DMS114 treated with DMSO at 0.1 percent for 48 hours (cell line): ENCODE data around the gene RUNX1.

ENCODE experiments used
- DNase-seq: peaks from one replicate; lab custom pipeline; 2025; ENCODE audit not compliant: unreplicated experiment; lab: John Stamatoyannopoulos, UW

Gene RUNX1

DNA sequence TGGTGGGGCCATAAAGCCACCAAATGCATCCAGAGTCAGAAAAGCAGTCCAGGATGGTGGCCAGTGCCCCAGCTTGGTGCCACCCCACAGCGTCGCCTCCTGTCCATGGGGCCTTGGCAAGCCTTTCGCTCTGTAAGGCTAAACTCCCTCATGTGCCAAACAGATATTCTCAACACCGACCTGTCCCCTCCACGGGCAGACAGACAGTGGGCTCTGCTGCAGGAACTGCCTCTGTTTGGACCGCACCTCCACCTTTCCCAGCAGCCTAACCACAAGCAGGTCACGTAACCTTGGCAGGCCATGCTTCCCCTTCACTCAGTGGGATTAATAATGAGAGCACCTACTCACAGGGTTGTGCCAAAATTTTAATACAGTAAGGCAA lies 11.7 kb downstream of the RUNX1 start:
- DNase-seq = no peak

GRCh38 chr21:35036465-35037383 lies 12.4 kb downstream of the RUNX1 start:
- no peak for DNase-seq

GRCh38 chr21:35035581-35035980 lies 13.5 kb downstream of the RUNX1 start:
- no peak for DNase-seq

GRCh38 chr21:35035116-35035515 lies 14.0 kb downstream of the RUNX1 start:
- no peak for DNase-seq

DNA sequence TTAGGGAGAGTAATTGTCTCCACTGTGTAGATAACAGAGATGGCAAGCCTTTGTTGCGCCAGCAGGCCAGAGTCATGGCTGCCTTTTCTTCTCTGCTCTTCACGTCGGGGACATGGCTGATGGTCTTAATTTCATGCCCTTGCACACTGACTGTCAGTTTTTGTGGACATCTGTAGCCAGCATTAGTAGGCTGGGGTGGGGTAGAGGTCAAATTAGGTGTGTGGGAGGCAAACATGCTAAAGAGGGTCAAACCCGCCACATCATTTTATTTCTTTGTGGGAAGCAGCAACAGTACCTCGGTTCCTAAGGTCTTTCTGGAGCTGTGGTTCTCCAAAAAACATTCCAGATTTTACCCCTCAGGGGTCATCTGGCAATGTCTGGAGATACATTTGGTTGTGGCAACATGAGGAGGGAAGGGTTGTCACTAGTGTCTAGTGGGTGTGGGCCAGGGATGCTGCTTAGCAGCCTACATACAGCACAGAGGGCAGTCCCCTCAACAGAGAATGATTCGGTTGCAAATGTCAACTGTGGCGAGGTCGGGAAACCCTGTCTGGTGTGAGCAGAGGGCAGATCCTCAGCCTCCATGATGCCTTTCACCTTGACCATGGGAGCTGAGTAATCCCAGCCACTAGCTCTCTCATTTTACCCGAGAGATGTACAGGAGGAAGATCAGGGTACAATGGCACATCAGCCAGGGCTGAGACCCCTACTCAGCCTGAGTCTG lies 14.7 kb downstream of the RUNX1 start:
- no peak for DNase-seq

DNA sequence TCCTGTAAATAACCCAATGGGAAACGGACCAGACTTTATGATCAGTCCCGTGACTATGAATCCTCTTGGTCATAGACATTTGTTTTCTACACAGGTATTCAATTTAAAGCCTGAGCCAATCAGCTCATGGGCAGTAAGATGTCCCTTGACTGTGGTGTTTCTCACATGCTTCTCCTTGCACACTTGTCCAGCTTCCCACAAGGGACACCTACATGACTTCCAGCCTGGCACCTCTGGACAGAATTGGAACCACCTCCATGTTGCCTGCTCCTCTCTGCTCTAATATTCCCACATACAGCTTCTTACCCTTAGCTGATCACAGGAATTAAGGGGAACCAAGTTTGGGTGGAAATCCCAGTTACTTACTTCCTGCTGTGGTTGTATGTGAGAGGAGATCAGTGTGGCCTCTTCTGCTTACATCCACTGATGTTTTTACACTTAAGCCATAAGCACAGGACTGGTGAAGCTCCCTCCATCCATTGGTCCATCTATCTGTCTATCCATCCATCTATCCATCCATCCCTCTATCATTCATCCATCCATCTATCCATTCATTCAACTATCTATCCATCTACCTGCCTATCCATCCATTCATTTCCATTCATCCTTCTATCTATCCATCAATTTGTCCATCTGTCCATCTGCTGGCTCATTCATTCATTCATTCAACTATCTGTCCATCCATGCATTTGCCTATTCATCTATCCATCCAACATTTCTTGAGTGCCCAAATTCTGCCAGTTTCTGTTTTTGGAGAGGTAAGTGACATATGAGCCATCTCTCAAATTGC lies 16.4 kb downstream of the RUNX1 start:
- no peak for DNase-seq

DNA sequence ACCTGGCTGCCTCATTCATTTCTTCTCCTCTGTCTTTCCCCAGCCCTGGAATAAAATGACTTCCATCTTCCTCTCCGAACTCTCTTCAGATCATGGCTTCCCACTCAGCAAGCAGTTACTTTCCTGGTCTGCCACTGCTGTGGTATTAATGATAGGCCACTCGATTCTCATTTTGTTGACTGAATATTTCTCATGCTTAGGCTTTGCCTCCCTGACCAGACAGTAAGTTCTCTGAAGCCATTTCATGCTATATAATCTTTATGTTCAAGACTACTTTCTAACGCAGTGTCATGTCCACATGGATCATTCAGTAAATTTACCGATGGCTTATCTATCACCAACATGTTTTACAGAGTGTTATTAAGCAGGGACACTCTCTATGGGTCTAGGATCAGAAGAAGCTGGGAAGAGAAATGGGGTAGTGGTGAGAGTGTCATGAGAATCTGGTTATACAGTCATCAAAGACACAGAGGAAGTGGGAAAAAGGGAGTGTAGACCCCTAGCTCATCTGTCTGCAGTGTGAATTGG lies 20.6 kb downstream of the RUNX1 start:
- no peak for DNase-seq

DNA sequence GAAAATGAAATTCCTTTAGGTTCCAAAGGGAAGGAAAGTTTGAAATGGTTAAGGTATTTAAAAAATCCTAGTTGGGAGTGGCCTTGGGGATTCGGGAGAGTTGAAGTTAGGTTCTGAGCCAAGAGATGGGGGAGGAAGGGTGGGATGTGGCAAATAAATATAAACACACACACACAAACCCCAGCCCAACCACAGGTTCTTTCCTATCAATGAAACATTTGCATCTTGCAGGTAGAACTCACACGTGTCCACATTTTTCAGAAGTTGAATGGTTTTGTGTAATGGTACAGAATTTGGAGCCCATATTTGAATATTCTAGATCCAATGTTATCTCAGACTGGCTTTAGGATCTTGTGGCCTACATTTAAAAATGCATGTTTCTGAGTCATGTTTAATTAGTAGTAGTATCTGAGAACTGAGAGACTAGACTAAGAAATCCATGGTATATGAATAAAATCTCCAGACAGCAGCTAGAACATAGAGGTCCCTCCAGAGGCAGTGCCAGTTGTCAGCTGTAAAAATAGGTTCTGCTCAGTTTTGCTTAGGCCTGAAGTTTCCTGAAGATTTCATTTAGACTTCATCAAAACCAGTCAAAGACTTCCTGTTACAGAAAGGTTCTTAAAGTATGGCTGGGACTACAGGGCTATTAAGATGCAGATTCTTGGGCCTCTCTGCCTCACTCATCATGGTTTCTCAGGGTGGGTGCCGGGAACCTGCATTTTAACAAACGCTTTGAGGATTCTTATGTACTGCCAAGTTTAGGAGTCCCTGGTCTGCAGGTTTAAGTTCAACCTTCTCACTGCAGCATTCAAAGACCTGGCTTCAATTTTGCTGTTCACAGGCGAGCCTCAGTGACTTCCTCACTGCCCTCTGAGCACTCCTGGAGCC lies 21.3 kb downstream of the RUNX1 start:
- DNase-seq = no peak

DNA sequence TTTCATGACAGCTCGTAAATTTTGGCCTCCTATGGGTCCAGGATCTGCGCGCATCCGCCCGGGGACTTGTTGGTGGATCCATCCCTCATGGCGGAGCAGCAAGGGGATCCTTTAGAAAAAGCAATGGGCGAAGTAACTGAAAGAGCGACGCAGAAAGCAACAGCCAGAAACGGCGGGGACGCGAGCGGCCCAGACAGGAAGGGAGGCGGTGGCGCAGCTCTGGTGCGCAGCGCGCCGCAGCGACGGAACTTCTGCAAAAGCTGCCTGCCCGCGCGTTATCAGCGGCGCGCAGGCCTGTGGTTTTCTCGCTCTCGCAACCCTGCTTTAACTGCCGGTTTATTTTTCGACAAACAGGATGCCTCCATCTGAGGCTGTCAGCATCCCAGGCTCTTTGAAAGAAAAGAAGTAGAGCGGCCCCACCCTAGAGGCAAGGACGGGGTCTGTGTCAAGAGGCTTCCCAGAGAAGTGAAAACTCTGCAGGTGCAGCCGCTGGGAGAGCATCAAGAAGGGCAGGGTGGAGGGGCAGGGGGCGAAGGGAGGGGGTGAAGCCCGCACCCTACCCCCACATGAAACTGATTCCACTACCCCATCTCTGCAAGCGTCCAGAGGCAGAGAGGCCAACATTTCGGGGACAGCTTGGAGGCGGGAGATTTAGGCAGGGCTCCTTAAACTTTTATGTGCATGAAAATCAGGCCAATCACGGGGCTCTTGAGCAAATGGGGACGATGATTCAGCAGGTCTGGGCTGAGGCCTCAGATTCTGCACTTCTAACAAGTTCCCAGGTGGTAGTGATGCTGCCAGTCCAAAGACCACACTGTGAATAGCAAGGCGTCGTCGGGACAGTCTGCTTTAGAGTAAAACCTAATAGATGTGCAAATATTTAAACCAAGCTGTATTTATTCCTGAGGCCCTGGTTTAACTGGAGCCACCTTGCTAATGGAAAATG lies 22.2 kb downstream of the RUNX1 start:
- DNase-seq = no peak

DNA sequence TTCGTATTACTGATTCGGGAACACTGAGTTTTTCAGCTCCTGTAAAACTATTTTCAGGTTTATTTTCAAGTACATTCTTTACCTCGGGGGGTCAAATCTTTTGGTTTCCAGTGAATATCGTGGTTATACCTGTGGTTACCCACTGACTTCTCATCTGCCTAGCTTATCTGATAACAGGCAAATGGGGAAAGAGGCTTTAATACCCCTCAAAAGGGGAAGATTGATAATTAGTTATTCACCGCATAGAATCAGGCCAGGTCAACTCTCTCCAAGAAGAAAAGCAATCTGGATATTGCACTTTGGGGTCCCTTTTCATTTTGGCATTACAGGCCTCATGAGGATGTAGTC lies 23.0 kb downstream of the RUNX1 start:
- DNase-seq = no peak

- no peak for DNase-seq
These were observed 23.6 kb downstream of the RUNX1 start for GRCh38 chr21:35025206-35026152.

GRCh38 chr21:35024513-35024912 lies 24.6 kb downstream of the RUNX1 start:
- DNase-seq = no peak

DNA sequence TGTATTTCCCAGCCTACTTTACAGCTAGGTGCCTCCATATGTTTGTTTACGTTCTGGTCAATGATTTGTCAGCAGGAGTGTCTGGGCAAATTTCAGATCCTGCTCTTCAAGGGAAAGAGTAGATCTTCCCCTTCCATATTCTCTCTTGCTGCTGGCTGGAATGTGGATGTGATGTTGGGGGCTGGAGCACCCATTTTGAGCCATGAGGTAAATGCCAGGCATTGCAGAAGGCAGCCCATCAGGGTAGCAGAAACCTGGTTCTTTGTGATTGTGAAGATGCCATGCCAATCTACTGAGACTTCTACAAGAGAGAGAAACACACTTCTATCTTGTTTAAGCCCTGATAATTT lies 25.1 kb downstream of the RUNX1 start:
- no peak for DNase-seq

DNA sequence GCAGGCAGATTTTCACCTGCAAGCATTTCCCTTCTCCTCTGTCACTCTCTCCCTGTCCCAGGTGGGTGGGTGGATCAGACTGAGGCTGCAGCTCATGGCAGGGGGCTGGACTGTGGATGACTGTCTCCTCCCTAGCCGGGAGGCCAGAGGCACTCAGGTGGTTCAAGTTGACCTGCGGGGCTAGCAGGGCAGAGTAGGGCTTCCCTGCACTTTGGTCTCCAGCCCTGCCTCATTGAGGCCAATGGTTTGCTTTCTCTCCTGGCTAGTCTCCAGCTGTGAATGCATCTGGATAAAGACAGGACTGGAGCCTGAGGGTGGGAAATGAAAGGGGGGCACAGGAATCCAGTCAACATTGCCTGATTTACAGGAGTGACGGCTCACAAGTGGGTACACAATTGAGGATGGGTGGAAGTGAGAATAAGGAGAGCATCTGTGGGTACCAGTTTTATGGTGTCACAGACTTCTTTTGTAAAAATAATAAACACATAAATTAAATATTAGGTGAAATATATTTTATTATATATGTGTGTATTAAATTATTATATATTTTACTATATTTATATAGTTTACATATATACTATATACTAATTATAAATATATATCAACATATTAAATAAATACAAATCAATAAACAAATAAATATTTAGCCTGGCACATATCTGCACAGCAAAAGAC lies 25.6 kb downstream of the RUNX1 start:
- no peak for DNase-seq

GRCh38 chr21:35021546-35021945 lies 27.6 kb downstream of the RUNX1 start:
- DNase-seq = no peak

DNA sequence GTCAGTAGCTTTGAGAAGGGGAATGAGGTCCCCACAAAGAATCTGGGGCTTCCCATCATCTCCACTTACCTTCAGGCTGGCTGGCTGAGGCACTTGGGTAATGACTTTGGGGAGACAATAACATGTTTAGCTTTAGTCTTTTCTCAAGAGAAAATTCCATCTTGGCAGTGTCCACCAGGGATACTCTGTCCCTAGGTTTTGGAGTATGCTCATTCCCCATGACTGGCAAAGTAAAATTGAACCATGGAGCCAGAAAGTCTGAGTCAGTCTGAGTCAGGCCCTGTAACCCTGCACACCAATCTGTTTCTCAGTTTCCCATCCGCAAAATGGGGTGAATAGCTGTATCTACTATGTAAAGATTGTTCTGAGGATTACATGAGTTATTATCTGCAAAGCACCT lies 28.2 kb downstream of the RUNX1 start:
- no peak for DNase-seq

DNA sequence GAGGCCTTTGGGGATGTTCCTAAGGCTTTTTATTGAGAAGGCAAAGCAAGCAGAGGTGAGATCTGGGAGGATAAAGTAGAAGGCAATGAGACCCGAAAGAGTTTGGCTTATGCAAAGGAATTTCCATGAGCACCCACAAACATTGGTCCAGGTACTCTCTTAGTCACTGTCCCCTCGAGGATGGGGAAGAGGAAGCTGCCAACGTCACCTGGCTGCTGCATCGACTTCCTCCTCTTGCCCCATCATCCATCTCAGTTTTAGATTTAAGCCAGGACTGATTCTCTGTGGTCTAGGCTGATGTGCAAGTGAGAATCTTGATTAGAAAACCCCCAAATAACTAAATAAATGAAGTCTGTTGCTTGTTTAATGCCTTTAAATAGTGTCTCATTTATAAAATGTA lies 28.7 kb downstream of the RUNX1 start:
- DNase-seq = no peak

GRCh38 chr21:35019631-35020032 lies 29.5 kb downstream of the RUNX1 start:
- no peak for DNase-seq
